Measurements from ENCODE around the gene DENND4C.

The DENND4C gene

GRCh38 chr9:19270421-19270949, 40.0 kb downstream of the DENND4C start:
- DNase-seq: no peak

DNA sequence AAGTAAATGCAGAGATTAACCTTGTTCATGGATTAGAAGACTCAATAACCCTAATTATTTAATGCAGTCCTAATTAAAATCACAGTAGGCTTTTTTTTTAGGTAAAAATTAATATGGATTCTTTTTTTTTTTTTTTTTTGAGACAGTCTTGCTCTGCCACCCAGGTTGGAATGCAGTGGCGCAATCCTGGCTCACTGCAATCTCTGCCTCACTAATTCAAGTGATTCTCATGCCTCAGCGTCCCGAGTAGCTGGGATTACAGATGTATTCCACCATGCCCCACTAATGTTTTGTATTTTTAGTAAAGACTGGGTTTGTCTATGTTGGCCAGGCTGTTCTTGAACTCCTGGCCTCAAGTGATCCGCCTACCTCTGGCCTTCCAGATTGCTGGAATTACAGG, 40.6 kb downstream of the DENND4C start:
- no peak for DNase-seq

GRCh38 chr9:19281801-19282200, 51.3 kb downstream of the DENND4C start:
- no peak for DNase-seq

DNA sequence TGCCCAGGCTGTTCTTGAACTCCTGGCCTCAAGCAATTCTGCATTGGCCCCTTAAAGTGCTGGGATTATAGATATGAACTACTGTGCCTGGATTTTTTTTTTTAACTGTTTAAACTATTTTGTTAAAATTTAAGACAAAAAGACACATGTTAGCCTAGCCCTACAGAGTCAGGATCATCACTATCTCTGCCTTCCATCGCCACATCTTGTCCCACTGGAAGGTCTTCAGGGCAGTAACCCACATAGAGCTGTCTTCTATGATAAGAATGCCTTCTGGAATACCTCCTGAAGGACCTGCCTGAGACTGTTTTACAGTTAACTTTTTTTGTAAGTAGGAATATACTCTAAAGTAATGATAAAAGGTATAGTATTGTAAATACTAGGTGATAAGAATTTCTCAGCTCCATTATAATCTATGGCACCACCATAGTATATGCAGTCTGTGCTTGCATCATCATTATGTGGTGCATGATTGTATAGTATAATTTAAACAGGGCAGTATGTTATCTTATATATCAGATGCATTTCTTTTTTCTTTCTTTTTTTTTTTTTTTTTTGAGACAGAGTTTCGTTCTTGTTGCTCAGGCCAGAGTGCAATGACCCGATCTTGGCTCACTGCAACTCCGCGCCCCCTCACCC, 52.7 kb downstream of the DENND4C start:
- no peak for DNase-seq

GRCh38 chr9:19284729-19285128, 54.2 kb downstream of the DENND4C start:
- no peak for DNase-seq

DNA sequence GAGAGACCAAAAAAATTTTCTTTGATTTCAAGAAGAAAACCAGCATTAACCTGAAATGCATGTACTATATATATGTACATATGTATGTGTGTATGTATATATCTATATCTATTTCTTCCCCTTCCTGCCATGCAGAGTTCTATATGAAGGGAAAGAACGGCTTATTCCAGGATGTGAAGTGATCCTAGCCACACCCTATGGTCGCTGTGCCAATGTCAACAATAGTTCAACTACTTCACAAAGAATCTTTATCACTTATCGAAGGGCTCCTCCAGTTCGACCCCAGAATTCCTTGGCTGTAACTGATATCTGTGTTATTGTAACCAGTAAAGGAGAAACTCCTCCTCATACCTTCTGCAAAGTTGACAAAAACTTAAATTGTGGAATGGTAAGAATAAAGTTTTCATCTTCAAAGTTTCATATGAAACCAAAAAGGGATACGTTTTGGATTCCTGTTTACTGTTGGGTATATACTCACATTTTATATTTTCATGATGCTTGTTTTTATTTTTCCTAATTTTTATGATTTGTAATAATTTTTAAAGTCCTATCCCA, 56.2 kb downstream of the DENND4C start:
- no peak for DNase-seq

DNA sequence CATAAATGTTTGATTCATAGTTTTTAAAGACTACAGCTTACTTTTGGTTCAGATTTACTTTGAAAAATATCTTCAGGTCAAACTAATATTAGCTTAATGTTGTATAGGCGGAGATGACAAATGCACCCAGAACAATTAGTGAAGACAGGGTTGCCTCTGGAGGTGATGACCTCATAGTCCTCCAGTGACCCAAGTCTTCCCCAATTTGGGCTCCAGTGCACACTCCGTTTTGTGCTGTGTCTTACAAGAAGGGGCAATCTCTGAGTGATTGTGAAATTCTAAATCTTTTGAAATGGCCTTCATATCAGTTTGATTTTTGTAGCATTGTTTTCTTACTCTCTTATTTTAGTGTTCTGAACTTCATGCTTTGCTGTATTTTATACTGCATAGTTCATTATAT, 57.6 kb downstream of the DENND4C start:
- no peak for DNase-seq

- no peak for DNase-seq
Observed at GRCh38 chr9:19290103-19290502, 59.6 kb downstream of the DENND4C start.

DNA sequence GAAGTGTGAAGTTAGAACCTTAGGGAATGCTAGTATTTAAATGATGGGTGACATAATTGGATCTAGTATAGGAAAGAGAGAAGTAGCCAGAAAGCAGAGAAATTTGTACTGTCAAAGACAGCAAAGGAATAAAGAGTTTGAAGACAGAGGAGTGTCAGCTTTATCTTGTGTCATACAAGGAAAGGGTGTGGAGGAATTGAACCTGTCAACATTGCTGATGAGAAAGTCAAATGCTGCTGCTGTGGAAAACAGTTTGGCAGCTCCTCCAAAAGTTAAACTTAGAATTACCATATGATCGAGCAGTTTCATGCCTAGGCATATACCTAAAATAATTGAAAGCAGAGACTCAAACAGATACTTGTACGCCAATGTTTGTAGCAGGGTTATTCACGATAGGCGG, 63.7 kb downstream of the DENND4C start:
- no peak for DNase-seq

DNA sequence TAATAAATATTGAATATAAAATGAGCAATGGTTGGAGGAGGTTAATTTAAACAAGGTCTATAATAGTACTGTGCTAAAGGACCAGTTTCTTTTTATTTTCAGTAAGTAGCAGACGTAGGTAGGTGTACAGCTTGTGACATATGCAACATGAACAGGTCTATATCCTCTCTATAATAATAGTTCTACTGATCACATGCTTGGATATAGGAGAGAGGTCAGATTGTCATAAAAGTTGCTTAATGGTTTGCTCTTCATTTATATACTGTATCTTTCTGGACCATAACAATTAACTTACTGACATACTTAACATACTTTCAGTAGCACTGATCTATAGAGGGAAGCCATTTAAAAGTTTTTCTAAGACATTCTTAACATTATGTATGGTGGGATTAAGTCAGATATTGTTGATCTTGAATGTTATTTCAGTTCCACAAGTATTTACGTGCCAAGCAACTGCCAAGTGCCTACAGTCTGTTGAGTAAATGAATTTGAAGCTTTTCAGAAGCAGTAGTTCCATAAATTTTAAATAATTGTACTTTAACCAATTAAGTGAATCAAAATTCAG, 68.0 kb downstream of the DENND4C start:
- DNase-seq: no peak

DNA sequence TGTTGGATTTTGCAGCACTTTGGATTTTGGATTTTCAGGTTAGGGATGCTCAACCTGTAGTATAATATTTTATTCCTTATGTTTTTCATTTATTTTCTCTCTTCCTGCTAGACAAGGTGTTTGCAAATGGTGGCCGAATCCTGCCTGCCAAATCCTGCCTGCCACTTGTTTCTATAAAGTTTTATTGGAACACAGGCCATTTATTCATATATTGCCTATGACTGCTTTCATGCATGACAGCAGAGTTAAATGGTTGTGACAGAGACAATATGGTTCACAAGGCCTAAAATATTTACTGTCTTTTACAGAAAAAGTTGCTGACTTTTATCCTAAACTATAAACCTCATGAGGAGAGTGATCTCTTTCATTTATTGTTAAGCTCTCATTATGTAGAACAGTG, 72.7 kb downstream of the DENND4C start:
- DNase-seq: no peak

DNA sequence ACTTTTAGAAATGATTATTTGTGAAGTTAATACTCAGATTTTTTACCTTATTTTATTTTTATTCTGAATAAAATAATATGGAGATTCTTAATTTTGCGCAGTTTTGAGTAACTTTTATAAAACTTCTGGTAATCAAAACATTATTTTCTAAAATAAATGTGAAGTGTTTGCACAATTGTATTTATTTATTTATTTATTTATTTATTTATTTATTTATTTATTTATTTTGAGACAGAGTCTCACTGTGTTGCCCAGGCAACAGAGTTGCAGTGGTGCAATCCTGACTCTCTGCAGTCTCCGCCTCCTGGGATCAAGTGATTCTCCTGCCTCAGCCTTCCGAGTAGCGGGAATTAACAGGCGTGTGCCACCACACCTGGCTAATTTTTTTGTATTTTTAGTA, 76.1 kb downstream of the DENND4C start:
- DNase-seq: no peak

- no peak for DNase-seq
Observed at GRCh38 chr9:19310246-19310645, 79.8 kb downstream of the DENND4C start.

GRCh38 chr9:19313573-19313972, 83.1 kb downstream of the DENND4C start:
- DNase-seq: no peak

GRCh38 chr9:19320495-19320894, 90.0 kb downstream of the DENND4C start:
- no peak for DNase-seq

GRCh38 chr9:19331877-19332276, 101.4 kb downstream of the DENND4C start:
- DNase-seq: no peak

GRCh38 chr9:19336166-19336565, 105.7 kb downstream of the DENND4C start:
- DNase-seq: no peak

- no peak for DNase-seq
Observed at GRCh38 chr9:19342947-19343346, 112.5 kb downstream of the DENND4C start.

GRCh38 chr9:19358701-19359100, 128.2 kb downstream of the DENND4C start:
- no peak for DNase-seq

GRCh38 chr9:19369107-19369506, 138.6 kb downstream of the DENND4C start:
- no peak for DNase-seq

DNA sequence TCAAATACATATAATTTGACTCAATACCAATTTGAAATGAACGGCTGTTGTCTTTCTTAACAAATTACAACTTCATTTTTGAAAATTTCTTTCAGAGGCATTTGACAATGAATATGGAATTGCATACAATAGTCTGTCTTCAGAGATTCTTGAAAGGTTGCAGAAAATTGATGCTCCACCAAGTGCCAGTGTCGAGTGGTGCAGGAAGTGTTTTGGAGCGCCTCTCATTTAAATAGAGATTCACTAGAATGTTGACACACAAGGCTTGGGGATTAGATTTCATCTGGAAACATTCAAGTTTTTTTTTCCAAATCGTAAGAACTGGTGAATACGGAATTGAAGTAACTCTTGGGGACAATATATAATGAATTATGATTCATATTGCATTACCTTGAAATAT, 141.4 kb downstream of the DENND4C start:
- DNase-seq: no peak

DNA sequence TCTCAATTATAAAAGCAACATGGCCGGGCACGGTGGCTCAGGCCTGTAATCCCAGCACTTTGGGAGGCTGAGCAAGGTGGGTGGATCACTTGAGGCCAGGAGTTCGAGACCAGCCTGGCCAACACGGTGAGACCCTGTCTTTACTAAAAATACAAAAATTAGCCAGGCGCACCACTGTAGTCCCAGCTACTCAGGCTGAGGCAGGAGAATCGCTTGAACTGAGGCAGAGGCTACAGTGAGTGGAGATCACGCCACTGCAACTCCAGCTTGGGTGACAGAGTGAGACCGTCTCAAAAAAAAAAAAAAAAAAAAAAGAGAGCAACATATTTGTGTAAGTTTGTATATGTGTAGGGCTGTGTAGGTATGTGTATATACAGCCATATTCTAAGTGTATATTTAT, 142.1 kb downstream of the DENND4C start:
- no peak for DNase-seq

GRCh38 chr9:19373527-19373926, 143.0 kb downstream of the DENND4C start:
- DNase-seq: no peak

- DNase-seq: no peak
Observed at GRCh38 chr9:19375538-19375937, 145.0 kb downstream of the DENND4C start.

GRCh38 chr9:19376931-19377330, 146.4 kb downstream of the DENND4C start:
- no peak for DNase-seq
